ENCODE measurements around the gene AGAP1.

- TF ChIP-seq CTCF (IDR thresholded peaks at IDR 0.05) (no peak), POLR2AphosphoS5 (IDR thresholded peaks at IDR 0.05; ENCODE audit: insufficient read depth in 1 of 2, low read depth in 1 of 2) (no peak)
Observed at GRCh38 chr2:235940330-235940729, 446.5 kb downstream of the AGAP1 start.

Data from vagina (tissue), 2 donors.